Measurements from ENCODE around the gene CDH13. TPM values are rescaled to one million over a fixed set of nuclear protein-coding genes. Genes with fewer than 3 reads are reported as not detected.

Gene CDH13
- total RNA-seq, 1 donor from 2014 or later: 25.7 TPM

- DNase-seq (ENCODE audit: low spot score in 2 of 2) (no peak), FAIRE-seq (no peak)
Measured at GRCh38 chr16:83409347-83409746, 782.6 kb downstream of the CDH13 start.

- DNase-seq (ENCODE audit: low spot score in 2 of 2) (no peak), FAIRE-seq (no peak)
Measured at GRCh38 chr16:83418565-83418964, 791.8 kb downstream of the CDH13 start.

DNA sequence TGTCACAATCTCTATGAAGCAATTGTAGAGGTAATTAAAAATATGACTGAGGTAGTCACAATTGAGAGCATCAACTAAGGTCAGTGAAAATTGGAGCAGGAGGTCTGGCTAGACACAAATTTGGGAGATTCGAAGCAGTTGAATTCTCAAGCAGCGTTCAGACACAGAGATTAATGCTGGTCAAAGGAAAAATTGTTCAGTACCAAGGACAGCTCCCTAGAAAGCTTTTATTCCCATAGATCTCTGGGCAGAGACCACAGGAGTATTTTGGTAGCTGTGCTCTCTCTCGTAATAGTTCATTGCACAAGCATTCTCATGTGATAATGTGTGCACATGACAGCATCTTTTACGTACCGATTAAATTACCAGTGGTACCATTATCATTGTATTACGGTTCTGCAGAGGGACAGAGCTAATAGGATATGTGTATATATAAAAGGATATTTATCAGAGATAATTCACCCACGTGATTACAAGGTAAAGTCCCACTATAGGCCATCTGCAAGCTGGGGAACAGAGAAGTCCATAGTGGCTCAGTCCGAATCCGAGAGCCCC lies 793.5 kb downstream of the CDH13 start:
- FAIRE-seq (no peak), DNase-seq (ENCODE audit: low spot score in 2 of 2) (no peak)

GRCh38 chr16:83433201-83433600 lies 806.4 kb downstream of the CDH13 start:
- no peak for FAIRE-seq
- no peak for DNase-seq (ENCODE audit: low spot score in 2 of 2)

DNA sequence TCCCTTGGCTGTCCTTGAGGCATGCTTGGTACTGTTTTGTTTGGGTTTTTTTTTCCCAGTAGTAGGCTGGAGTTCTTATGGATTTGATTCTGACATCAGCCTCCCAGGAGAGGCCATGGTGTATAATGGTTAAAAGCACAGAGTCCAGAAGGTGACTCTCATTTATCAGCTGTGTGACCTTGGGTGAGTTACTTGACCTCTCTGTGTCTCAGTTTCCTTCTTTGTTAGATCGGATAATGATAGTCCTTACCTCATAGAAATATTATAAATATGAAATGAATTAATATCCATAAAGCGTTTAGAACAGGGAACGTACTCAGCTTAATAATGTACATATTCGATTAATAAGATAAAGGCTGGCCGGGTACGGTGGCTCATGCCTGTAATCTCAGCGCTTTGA lies 810.3 kb downstream of the CDH13 start:
- no peak for DNase-seq (ENCODE audit: low spot score in 2 of 2)
- FAIRE-seq: no peak

DNA sequence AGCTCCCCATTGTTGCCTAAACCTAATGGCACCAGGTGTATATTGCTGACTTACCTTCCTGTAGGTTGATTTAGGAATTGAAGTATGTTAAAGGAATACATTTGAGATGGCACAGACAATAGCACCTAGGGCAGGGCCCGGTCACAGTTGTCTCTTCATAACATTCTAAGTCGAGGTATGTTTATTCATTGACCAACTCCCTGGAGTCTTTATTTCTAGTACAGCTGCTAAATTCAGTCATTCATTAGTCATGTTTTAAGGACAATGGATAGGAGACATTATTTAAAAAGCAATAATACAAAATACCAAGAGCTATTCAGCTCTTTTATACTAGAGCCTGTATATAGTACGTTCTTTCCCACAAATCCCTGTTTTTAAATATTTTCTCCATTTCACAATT lies 811.6 kb downstream of the CDH13 start:
- FAIRE-seq (no peak), DNase-seq (ENCODE audit: low spot score in 2 of 2) (no peak)

DNA sequence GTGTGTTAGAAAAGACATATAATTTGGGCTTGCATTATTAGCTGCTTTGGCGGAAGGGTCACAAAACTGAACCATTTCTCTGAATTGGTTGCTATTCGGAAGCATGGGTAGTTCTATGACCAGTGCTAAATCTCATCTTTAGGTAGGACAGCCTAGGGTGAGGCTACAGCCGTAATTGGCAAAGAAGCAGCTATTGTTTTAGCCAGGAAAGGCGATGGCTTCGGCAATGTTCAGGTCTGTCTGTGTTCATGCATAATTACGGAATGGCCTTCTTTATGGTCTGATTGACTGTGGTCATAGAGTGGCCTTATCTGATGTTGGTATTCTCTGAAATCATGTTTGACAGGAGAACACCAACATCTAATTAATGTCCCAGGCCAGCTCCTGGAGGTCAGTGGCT lies 812.6 kb downstream of the CDH13 start:
- DNase-seq (ENCODE audit: low spot score in 2 of 2) (no peak), FAIRE-seq (no peak)

DNA sequence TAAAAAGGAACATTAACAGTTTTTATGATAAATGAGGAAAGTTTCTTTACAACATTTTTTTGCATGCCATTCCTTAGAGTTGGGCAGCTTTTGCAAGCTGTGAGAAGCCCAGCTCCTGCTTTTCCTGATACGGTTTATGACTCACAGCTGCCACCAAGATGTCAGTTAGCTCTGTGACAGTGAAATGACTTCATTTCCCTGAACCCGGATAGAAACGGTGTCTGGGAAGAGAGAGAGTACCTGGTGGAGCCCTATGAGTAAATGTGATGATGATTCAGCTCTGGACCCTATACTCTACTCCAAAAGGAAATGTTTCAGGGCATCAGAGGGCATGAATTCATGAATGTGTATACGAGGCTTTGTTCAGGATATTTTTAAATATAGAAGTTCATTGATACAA lies 814.7 kb downstream of the CDH13 start:
- no peak for FAIRE-seq
- DNase-seq (ENCODE audit: low spot score in 2 of 2): no peak

- DNase-seq (ENCODE audit: low spot score in 2 of 2) (no peak), FAIRE-seq (no peak)
Measured at GRCh38 chr16:83443972-83444371, 817.2 kb downstream of the CDH13 start.

GRCh38 chr16:83447560-83447959 lies 820.8 kb downstream of the CDH13 start:
- DNase-seq (ENCODE audit: low spot score in 2 of 2): no peak
- FAIRE-seq: no peak

GRCh38 chr16:83449861-83450260 lies 823.1 kb downstream of the CDH13 start:
- FAIRE-seq: no peak
- DNase-seq (ENCODE audit: low spot score in 2 of 2): no peak

DNA sequence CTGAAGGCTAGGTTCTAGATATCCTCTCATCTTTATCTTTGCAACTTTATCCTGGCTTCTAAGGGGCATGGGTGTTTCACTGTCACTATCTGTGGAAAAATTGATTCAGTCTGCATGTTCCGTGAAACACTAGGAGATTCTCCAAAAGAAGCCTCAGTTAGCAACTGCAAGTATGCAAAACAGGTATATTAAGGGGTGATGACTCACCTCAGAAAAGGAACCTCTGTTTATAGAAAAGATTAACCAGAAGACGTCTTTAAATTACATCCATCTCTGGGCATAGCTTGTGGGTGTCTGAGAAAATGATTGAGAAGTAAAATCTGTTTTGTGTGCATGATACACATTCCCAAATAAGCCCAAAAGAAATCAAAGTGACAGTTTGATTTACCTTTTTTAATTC lies 827.2 kb downstream of the CDH13 start:
- FAIRE-seq (no peak), DNase-seq (ENCODE audit: low spot score in 2 of 2) (no peak)

DNA sequence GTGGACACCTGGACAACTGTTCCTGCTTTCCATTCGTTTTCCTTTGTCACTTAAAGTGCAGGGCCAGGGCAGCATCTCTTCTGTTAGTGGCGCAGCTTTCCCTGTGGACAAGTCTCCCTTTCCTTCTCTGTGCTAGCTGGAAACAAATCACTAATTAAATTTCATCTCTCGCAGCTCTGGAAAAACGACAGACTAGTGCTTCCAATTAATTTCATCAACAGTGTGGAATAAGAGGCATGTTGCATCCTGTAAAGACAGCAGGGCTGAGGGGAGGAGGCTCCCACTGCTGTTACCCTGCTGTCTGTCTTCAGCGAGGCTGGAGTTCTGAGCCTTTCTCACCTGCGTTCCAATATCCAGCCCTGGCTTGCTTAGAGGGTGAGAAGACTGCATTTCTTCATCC lies 828.9 kb downstream of the CDH13 start:
- FAIRE-seq (no peak), DNase-seq (ENCODE audit: low spot score in 2 of 2) (no peak)

DNA sequence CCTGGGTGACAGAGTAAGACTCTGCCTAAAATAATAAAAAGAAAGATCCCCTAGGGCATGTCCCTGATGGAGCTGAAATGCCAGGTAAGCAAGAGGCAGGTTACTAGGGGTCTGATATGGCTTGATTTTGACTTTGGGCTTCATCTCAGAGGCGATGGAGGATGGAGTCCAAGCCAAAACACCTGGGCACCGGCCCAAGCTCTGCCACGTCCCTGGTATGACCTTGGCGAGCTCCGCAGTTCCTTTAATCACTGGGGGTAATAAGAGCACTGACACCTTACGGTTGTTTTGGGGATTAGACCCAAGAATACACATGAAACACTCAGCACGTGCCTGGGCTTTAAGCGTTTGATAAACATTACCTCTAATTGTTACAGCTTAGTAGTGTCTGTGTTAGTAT lies 830.2 kb downstream of the CDH13 start:
- no peak for DNase-seq (ENCODE audit: low spot score in 2 of 2)
- no peak for FAIRE-seq

DNA sequence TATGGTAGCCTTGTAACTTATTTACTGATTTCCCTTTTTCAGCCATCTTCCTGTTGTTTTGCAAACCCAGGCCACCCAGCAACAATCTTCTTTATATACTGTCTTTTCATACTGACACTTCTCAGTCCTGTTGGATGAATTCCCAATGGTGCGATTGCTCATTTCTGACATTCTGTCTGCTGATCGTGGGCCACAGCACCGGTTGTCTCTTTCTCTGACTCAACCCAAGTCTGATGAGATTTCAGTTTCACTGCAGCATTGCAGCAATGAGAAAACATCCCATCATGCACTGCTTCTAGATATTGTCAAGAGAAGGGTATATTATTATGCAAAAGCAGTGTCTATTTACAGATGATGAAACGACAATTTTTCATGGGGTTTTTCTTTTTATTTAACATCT lies 831.8 kb downstream of the CDH13 start:
- FAIRE-seq: no peak
- no peak for DNase-seq (ENCODE audit: low spot score in 2 of 2)

GRCh38 chr16:83464991-83465390 lies 838.2 kb downstream of the CDH13 start:
- DNase-seq (ENCODE audit: low spot score in 2 of 2): no peak
- FAIRE-seq: no peak

DNA sequence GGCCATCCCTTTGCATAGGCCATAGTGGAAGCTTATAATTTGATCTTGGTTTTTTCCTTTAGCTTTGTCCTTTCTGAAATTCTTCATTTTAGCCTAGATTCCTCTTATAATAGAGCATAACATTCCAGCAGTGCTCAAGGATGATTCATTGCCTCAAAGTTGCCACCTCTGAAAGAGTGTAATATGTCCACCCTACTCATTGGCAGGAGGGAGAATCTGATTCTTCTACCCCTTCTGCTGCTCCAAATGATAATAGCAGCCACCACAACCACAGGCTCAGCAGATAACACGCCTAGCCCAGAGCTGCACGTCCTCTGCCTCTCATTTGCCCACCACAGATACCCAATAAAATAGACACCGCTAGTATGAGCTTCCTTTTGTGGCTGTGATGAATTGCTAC lies 843.6 kb downstream of the CDH13 start:
- DNase-seq (ENCODE audit: low spot score in 2 of 2) (peak in 1 of 2 donors; percentile 7), FAIRE-seq (no peak)

DNA sequence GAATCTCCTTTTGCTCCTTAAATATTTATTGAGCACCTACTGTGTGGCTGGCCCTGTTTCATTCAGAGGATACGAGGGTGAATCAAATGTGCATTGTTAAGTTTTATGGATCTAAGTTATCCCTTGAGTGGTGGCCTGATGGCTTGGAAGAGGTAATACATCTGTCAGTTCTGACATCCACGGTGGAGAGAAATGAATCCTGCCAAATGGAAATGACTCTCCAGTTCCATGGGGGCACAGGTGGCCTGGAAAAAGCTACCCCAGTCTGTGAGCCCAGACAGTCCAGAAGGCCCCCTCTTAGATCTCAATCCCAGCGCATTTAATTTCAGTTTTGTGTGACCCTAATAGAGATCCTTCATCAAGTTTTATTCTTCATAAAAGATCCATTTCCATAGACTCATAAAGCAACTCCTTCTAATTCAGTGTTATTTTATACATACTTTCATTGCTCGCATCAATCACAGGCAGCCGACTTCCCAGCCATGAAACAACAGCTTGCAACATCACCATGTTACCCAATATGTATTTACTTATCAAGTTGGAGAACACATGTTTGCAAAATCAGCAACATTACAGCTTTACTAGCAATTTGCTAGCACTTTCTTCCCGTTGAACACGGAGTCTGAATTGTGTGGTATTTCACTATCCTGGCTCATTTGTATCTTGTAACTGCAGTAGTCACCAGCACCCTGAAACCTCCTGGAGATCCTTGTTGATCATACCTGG lies 846.2 kb downstream of the CDH13 start:
- DNase-seq (ENCODE audit: low spot score in 2 of 2) (no peak), FAIRE-seq (no peak)

GRCh38 chr16:83473926-83474650 lies 847.3 kb downstream of the CDH13 start:
- FAIRE-seq (no peak), DNase-seq (ENCODE audit: low spot score in 2 of 2) (no peak)

- FAIRE-seq (no peak), DNase-seq (ENCODE audit: low spot score in 2 of 2) (no peak)
Measured at GRCh38 chr16:83475108-83475507, 848.3 kb downstream of the CDH13 start.

DNA sequence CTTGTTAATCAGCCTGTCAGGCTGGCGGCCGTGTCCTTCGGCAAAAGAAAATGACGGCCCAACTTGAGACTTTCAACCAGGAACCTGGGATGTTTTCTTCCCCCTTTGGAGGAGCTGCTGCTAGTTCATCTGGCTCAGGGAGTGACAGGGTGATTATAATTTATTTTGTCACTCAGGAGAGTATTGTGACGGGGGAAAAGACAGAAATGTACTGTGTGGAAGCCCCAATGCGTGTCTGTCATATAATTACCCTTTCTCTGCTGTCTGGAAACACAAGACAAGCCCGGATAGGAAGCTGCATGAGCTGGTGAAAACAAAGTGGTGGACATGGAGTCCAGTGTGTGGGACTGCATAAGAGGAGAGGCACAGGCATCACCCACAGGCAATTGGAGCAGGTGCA lies 854.8 kb downstream of the CDH13 start:
- FAIRE-seq: no peak
- no peak for DNase-seq (ENCODE audit: low spot score in 2 of 2)
